GM19467 (cell line): ENCODE data around the gene ZDHHC24.
"Not testable (repeated sequence)": the region's sequence is repeated elsewhere in the genome, so short reads cannot be mapped to it uniquely, and the experiment has no call there.

Source experiments
- ATAC-seq: cut with Tn5 transposase; IDR thresholded peaks from one replicate; pipeline ENCODE4 v1.9.1; 2021; ENCODE audit warnings: mild to moderate bottlenecking, moderate library complexity; ENCODE audit not compliant: unreplicated experiment

Gene ZDHHC24

GRCh38 chr11:66546368-66546965 is 619 bp upstream of the ZDHHC24 start, which contains the start of gene ACTN3:
TSS of gene ACTN3 (plus strand) at chr11:66546903. CDS start at chr11:66546938, 35 bp downstream.
- ATAC-seq, result no peak

GRCh38 chr11:66544952-66545351 is 896 bp downstream of the ZDHHC24 start:
- not testable (repeated sequence) for ATAC-seq

- no peak for ATAC-seq
Measured at GRCh38 chr11:66543263-66544107, 2.4 kb downstream of the ZDHHC24 start.

GRCh38 chr11:66542362-66542761 is 3.5 kb downstream of the ZDHHC24 start:
- ATAC-seq, result no peak

- ATAC-seq, result no peak
Measured at GRCh38 chr11:66541892-66542291, 4.0 kb downstream of the ZDHHC24 start.

- ATAC-seq, result not testable (repeated sequence)
Measured at GRCh38 chr11:66540598-66540997, 5.2 kb downstream of the ZDHHC24 start.

GRCh38 chr11:66539870-66540213 is 6.0 kb downstream of the ZDHHC24 start:
- no peak for ATAC-seq

GRCh38 chr11:66539170-66539869 is 6.5 kb downstream of the ZDHHC24 start:
- ATAC-seq, result no peak

GRCh38 chr11:66532784-66533183 is 13.1 kb downstream of the ZDHHC24 start:
- no peak for ATAC-seq

GRCh38 chr11:66531841-66532240 is 14.0 kb downstream of the ZDHHC24 start:
- no peak for ATAC-seq

- ATAC-seq, result no peak
Measured at GRCh38 chr11:66530927-66531709, 14.7 kb downstream of the ZDHHC24 start.

- ATAC-seq, result no peak
Measured at GRCh38 chr11:66529655-66530054, 16.2 kb downstream of the ZDHHC24 start.

- no peak for ATAC-seq
Measured at GRCh38 chr11:66529069-66529468, 16.8 kb downstream of the ZDHHC24 start.

GRCh38 chr11:66524304-66525040 is 21.4 kb downstream of the ZDHHC24 start:
- no peak for ATAC-seq

- ATAC-seq, result no peak
Measured at GRCh38 chr11:66523611-66524010, 22.2 kb downstream of the ZDHHC24 start.

- no peak for ATAC-seq
Measured at GRCh38 chr11:66510990-66511339, 34.9 kb downstream of the ZDHHC24 start.

GRCh38 chr11:66510271-66510989 is 35.4 kb downstream of the ZDHHC24 start, which contains the start of gene BBS1:
TSS of gene BBS1 (plus strand) at chr11:66510635. CDS start at chr11:66510660, 25 bp downstream.
- peak; percentile 82 for ATAC-seq

- no peak for ATAC-seq
Measured at GRCh38 chr11:66509131-66509561, 36.7 kb downstream of the ZDHHC24 start.

- no peak for ATAC-seq
Measured at GRCh38 chr11:66505276-66505816, 40.5 kb downstream of the ZDHHC24 start.
